HG02852 (cell line): ENCODE measurements around the gene HIF3A.

Experiments
- ATAC-seq: cut with Tn5 transposase; IDR thresholded peaks from one replicate; pipeline ENCODE4 v1.9.1; 2021; ENCODE audit warnings: mild to moderate bottlenecking, moderate library complexity; ENCODE audit not compliant: unreplicated experiment

HIF3A gene

GRCh38 chr19:46326608-46327007, 29.8 kb downstream of the HIF3A start:
- no peak for ATAC-seq

- no peak for ATAC-seq
Measured at GRCh38 chr19:46328079-46328478, 31.2 kb downstream of the HIF3A start.

DNA sequence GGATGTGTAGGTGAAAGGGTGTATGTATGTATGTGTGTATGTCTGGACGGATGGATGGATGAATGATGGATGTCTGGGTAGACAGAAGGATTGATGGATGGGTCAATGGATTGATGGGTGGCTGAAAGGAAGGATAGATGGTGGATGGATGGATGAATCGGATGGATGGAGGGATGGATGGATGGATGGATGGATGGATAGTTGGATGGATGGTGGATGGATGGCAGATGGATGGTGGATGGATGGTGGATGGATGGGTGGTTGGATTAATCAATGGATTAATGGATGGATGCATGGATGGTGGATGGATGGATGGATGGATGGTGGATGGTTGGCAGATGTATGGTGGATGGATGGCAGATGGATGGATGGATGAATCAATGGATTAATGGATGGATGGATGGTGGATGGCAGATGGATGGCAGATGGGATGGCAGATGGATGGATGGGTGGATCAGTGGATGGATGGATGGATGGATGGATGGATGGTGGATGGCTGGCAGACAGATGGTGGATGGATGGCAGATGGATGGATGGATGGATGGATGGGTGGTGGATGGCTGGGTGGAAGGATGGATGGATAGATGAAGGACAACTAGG, 33.6 kb downstream of the HIF3A start:
- no peak for ATAC-seq

DNA sequence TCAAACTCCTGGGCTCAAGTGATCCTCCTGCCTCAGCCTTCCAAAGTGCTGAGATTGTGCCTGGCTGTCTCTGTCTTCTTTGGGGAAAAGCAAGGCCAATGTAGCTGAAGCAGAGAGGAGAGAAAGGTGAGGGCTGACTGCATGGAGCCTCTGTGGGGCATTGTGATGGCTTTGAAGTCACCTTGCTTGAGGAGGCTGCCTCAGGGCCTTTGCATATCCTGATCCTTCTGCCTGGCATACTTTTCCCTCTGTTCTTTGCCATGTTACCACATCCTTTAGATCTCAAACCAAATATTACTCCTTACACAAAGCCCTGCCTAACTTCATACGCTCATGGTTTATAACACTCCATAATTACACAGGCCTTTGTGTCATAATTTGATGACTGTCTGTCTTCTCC, 40.6 kb downstream of the HIF3A start:
- no peak for ATAC-seq

- ATAC-seq, result no peak
Measured at GRCh38 chr19:46339446-46339845, 42.6 kb downstream of the HIF3A start.

GRCh38 chr19:46340051-46340659, 43.3 kb downstream of the HIF3A start:
- no peak for ATAC-seq

DNA sequence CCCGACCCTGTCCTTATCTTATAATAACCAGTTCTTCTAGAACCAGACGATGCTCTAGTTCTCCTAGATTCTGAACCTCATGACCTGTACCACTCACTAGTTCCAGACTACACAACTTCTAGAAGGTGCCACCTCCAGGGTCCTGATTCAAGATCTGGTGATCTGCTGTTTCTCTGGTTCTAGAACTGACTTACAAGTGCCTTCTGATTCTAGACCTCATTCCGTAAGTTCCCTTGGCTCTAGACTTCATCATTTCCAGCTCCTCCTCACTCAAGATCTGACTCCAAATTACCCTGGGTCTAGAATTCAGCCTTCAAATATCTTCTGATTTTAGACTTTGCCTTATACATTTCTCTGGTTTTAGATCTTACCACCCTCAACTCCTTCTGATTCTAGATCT, 45.1 kb downstream of the HIF3A start:
- no peak for ATAC-seq

GRCh38 chr19:46344363-46344762, 47.5 kb downstream of the HIF3A start:
- ATAC-seq, result no peak

DNA sequence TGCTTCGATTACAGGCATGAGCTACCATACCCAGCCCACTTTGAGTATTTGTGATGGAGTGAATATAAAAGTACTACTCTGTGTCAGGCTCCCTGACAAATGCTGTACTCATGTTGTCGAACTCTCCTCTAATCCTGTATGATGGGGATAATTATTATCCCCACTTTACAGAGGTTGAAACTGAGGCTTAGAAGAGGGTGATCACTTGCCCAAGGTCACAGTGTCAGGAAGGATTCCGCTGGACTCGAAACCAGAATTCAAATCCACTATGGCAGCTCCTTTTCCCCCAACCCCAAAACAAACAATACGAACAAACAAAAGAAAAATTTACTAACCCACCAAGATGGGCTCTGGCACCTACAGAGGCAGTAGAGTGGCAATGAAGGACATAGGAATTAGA, 48.3 kb downstream of the HIF3A start:
- ATAC-seq, result no peak

DNA sequence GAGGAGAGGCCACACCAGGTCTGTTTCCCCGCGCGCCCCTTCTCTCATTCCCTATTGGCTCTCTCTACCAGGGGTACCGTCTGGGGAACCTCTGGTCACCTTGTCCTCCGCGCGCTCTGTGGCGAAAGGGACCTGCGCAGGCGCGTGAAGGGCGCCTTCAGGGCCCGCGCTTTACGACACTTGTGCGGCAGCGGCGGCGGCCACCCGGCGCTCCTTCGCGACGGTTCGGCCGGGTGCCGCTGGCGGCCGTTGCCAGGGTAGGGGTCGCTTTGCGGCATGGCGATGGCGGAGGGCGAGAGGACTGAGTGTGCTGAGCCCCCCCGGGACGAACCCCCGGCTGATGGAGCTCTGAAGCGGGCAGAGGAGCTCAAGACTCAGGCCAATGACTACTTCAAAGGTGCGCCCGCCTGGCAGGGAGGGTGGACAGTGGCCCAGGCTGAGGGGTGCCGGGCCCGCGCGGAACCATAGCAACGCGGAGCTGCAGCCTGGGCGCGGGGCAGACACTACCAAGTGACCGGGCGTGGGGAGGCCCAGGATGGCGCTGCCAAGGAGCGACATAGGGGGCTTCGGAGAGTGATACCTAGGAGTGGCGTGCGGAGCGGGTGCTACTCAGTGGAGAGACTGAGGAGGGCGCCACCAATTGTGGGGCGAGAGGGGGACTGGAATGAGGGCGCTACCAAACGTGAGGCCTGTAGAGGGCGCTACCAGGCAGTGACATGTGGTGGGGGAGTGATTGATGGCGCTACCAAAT, 50.2 kb downstream of the HIF3A start, which contains the start of gene PPP5C:
Gene PPP5C, plus strand, starts transcription at position 267 of the 751 bp plus-strand sequence. Its CDS starts 10 bp downstream, at position 277.
- ATAC-seq, result peak; percentile 56

DNA sequence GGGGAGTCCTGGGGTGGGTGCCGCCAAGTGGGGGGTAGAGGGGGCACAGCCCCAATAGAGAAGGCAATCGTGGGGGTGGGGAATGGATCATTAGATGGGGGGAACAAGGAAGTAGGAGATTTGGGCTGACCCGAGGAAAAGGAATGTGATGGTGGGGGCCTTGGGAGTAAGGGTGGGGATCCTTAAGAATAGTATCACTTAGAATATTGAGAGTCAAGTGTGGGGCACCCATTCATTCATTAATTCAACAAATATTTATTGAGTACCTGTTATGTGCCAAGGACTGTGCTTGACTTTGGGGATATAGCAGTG, 50.7 kb downstream of the HIF3A start:
- ATAC-seq, result no peak

- ATAC-seq, result no peak
Measured at GRCh38 chr19:46347985-46348384, 51.1 kb downstream of the HIF3A start.

- ATAC-seq, result no peak
Measured at GRCh38 chr19:46349311-46349993, 52.6 kb downstream of the HIF3A start.

DNA sequence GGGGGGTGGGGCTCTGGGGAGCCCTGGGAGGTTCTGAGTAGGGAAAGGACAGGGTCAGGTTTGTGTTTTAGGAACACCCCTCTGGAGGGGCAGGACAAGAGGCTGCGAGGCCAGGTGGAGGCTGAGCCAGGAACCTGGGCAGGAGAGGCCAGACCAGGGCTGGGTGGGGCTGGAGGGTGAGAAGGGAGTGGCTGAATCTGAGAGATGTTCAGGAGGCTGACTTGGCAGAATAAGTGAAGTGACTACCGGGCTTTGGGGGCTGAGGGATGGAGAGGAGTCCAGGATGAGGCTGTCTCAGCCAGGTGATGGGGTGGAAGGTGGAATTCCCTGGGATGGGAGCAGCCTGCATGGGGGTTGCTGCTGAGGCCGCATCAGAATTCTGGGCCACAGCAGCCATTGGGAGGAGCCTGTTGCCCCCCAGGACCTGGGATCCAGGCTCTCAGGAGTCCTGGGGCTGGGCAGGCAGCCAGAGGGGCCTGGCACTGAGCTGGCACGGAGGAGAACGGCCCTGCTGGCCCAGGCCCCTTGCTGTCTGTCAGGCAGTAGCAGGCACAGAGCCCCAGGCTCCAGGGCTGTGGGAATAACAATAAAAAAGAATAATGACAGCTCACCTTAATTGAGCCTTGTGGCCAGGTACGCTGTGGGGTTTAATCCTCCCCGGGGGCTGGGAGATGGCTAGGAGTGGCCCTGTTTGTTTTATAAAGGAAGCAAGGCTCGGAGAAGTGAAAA, 53.4 kb downstream of the HIF3A start:
- no peak for ATAC-seq

GRCh38 chr19:46350758-46351159, 53.9 kb downstream of the HIF3A start:
- ATAC-seq, result no peak

GRCh38 chr19:46351241-46352041, 54.6 kb downstream of the HIF3A start:
- ATAC-seq, result no peak

DNA sequence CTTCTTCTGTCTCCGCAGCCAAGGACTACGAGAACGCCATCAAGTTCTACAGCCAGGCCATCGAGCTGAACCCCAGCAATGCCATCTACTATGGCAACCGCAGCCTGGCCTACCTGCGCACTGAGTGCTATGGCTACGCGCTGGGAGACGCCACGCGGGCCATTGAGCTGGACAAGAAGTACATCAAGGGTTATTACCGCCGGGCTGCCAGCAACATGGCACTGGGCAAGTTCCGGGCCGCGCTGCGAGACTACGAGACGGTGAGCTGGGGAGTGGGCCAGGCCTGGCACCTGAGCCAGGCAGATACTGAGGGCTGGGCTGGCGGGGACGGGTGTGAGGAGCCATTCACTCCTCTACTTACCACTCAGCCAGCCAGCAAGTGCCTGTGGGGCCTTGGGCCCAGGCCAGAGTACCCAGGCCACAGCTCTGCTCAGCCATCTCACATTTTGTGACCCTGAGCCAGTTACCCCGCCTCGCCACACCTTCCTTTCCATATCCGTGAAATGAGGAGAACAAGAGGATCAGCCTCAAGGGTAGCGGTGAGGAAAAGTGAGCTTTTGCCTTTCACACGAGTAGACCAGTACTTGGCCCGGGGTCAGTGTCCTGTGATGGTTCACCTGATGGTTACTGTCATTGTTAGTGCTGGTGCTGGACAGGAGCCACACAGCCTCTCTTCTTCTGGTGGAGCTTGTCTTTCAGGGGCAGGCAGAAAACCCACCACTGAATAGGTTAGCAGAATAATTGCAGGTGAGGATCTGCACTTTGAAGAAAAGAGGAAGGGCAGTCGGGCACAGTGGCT, 57.1 kb downstream of the HIF3A start:
- no peak for ATAC-seq

- no peak for ATAC-seq
Measured at GRCh38 chr19:46355234-46356148, 58.6 kb downstream of the HIF3A start.
